NCI-H128 (cell line): Measurements from ENCODE around the gene SKI.

Experiments
- DNase-seq: peaks from one replicate; lab custom pipeline; 2025; ENCODE audit not compliant: unreplicated experiment; lab: John Stamatoyannopoulos, UW

SKI gene

GRCh38 chr1:2304921-2305681, 77.0 kb downstream of the SKI start:
- DNase-seq: no peak

GRCh38 chr1:2306151-2306978, 78.2 kb downstream of the SKI start:
- no peak for DNase-seq

GRCh38 chr1:2307064-2307605, 79.0 kb downstream of the SKI start:
- no peak for DNase-seq

- DNase-seq: no peak
These were observed 79.9 kb downstream of the SKI start for GRCh38 chr1:2307972-2308371.

GRCh38 chr1:2308844-2309243, 80.7 kb downstream of the SKI start:
- DNase-seq: no peak

GRCh38 chr1:2310332-2311183, 82.4 kb downstream of the SKI start:
- no peak for DNase-seq

- DNase-seq: no peak
These were observed 83.3 kb downstream of the SKI start for GRCh38 chr1:2311184-2312032.

GRCh38 chr1:2312160-2312514, 84.0 kb downstream of the SKI start:
- DNase-seq: no peak

- DNase-seq: no peak
These were observed 84.6 kb downstream of the SKI start for GRCh38 chr1:2312515-2313301.

GRCh38 chr1:2313651-2314261, 85.6 kb downstream of the SKI start:
- no peak for DNase-seq

- DNase-seq: no peak
These were observed 86.2 kb downstream of the SKI start for GRCh38 chr1:2314273-2314802.

GRCh38 chr1:2314803-2315673, 86.9 kb downstream of the SKI start:
- DNase-seq: no peak

- DNase-seq: no peak
These were observed 87.7 kb downstream of the SKI start for GRCh38 chr1:2315674-2316450.

GRCh38 chr1:2316451-2316961, 88.4 kb downstream of the SKI start:
- DNase-seq: no peak

- DNase-seq: no peak
These were observed 89.3 kb downstream of the SKI start for GRCh38 chr1:2317230-2318065.
